HepG2 (cell line): ENCODE measurements around the gene KLHDC4. TPM values are rescaled to one million over a fixed set of nuclear protein-coding genes. Genes with fewer than 3 reads are reported as not detected.

Experiments used
- ATAC-seq: fragments of 200-7000 bp; cut with Tn5 transposase; 3 replicates; pipeline ENCODE4 v1.9.1; 2020; ENCODE audit warnings: mild to moderate bottlenecking, moderate library complexity
- BruUV-seq: library from RNA; stranded (reverse); fragments of 400-500 nt; replicated peaks from 2 replicates; lab custom pipeline; 2021; lab: Mats Ljungman, UMichigan
- CTCF ChIA-PET: fragments of 300-600 bp; formaldehyde crosslinking; extraction: SDS; loops from one replicate; lab custom pipeline; 2021; ENCODE audit warnings: low total read pairs, inconsistent platforms, low intra/inter-chr PET ratio; lab: Yijun Ruan, JAX
- POLR2A ChIA-PET: fragments of 350-600 bp; sonication (Branson Sonifier 250); formaldehyde crosslinking; loops from one replicate; lab custom pipeline; 2020; ENCODE audit warnings: antibody characterized with exemption, inconsistent platforms; lab: Yijun Ruan, JAX
- DNase-seq: peaks from one replicate; pipeline ENCODE4 v3.0.0-alpha.2; 2015; ENCODE audit warnings: low spot score
- FAIRE-seq: peaks from 3 replicates; lab custom pipeline; 2011; peaks lifted over from hg19 to GRCh38; lab: Jason Lieb, UNC
- H2AFZ ChIP-seq: one replicate; pipeline ENCODE4 v1.6.1; 2011; ENCODE audit warnings: low read length, inconsistent platforms
- H3K27ac ChIP-seq: fragments of 300-600 bp; 3 replicates; pipeline ENCODE4 v1.8.0; 2011; ENCODE audit warnings: mixed run types, mild to moderate bottlenecking, mixed read lengths, low read length, inconsistent platforms; ENCODE audit not compliant: insufficient read depth; ENCODE audit errors: extremely low read length
- H3K27me3 ChIP-seq, 2 experiments: fragments of 200-600 bp in 1 of 2; 2 replicates in 1 of 2; 3 replicates in 1 of 2; pipeline versions ENCODE4 v1.6.0 to v1.8.0; 2011; ENCODE audit warnings: low read length in 2 of 2, mild to moderate bottlenecking in 2 of 2, moderate library complexity in 2 of 2, inconsistent platforms in 1 of 2; ENCODE audit not compliant: insufficient read depth in 2 of 2, control insufficient read depth in 1 of 2
- H3K36me3 ChIP-seq, 2 experiments: fragments of 200-600 bp in 1 of 2; replicated peaks in 1 of 2; 2 replicates in 1 of 2; 3 replicates in 1 of 2; pipeline versions ENCODE4 v1.5.1 to v1.8.0; 2011; ENCODE audit warnings: low read length in 2 of 2, inconsistent platforms in 1 of 2; ENCODE audit not compliant: insufficient read depth in 2 of 2, control insufficient read depth in 1 of 2
- H3K4me1 ChIP-seq: 2 replicates; pipeline ENCODE4 v1.5.1; 2012; ENCODE audit warnings: low read length, inconsistent platforms; ENCODE audit not compliant: insufficient read depth
- H3K4me2 ChIP-seq: 2 replicates; pipeline ENCODE4 v1.6.0; 2011; ENCODE audit warnings: low read depth, low read length, inconsistent platforms
- H3K4me3 ChIP-seq, 3 experiments: fragments of 200-600 bp in 1 of 3; sonication (generic), shearing (Covaris generic) in 1 of 3; replicated peaks in 1 of 3; 2 replicates each; pipeline ENCODE4 v1.5.1; 2011 to 2016; ENCODE audit warnings: low read length in 3 of 3, inconsistent platforms in 2 of 3, low read depth in 2 of 3, mild to moderate bottlenecking in 2 of 3, control low read depth in 1 of 3, mixed read lengths in 1 of 3; ENCODE audit not compliant: insufficient read depth in 1 of 3
- H3K79me2 ChIP-seq: one replicate; pipeline ENCODE4 v1.6.1; 2011; ENCODE audit warnings: low read length, inconsistent platforms; ENCODE audit not compliant: insufficient read depth
- H3K9ac ChIP-seq: 2 replicates; pipeline ENCODE4 v1.6.0; 2011; ENCODE audit warnings: mild to moderate bottlenecking, low read depth, low read length, inconsistent platforms; ENCODE audit not compliant: insufficient read depth
- H3K9me3 ChIP-seq: 2 replicates; pipeline ENCODE4 v1.5.1; 2012; ENCODE audit warnings: mild to moderate bottlenecking, low read length
- H4K20me1 ChIP-seq: 2 replicates; pipeline ENCODE4 v1.6.0; 2011; ENCODE audit warnings: inconsistent platforms, mild to moderate bottlenecking, low read length, moderate library complexity; ENCODE audit not compliant: insufficient read depth
- ATF1 ChIP-seq: IDR thresholded peaks from 2 replicates; pipeline ENCODE4 v1.6.1; 2016; ENCODE audit warnings: mild to moderate bottlenecking, control low read depth
- CEBPB ChIP-seq: IDR thresholded peaks from 2 replicates; pipeline ENCODE4 v1.6.1; 2011; ENCODE audit warnings: low read depth, low read length, improper control_type of control experiment, borderline replicate concordance
- CHCHD3 ChIP-seq: sonication (generic); formaldehyde crosslinking; IDR thresholded peaks from 2 replicates; pipeline ENCODE4 v1.8.0; 2022; ENCODE audit warnings: mild to moderate bottlenecking, missing genetic modification reagents, moderate library complexity
- FOXA3 ChIP-seq: IDR thresholded peaks from 2 replicates; pipeline ENCODE4 v1.6.1; 2016; ENCODE audit warnings: missing genetic modification reagents, missing compliant biosample characterization
- IKZF1 ChIP-seq: fragments of 450-650 bp; IDR thresholded peaks from 2 replicates; pipeline ENCODE4 v1.7.1; 2016
- KLF13 ChIP-seq: sonication (generic); formaldehyde crosslinking; IDR thresholded peaks from 2 replicates; pipeline ENCODE4 v1.4.0; 2020; ENCODE audit warnings: mild to moderate bottlenecking, missing genetic modification reagents
- MLLT10 ChIP-seq: sonication (generic); formaldehyde crosslinking; IDR thresholded peaks from 2 replicates; pipeline ENCODE4 v1.4.0; 2020; ENCODE audit warnings: missing genetic modification reagents
- MYC ChIP-seq: sonication (generic); formaldehyde crosslinking; IDR thresholded peaks from 2 replicates; pipeline ENCODE4 v1.9.0; 2021; ENCODE audit warnings: missing genetic modification reagents, borderline replicate concordance
- NFIB ChIP-seq: sonication (generic); formaldehyde crosslinking; IDR thresholded peaks from 2 replicates; pipeline ENCODE4 v1.9.0; 2021; ENCODE audit warnings: missing genetic modification reagents, mild to moderate bottlenecking, borderline replicate concordance
- NPAS2 ChIP-seq: sonication (generic); formaldehyde crosslinking; IDR thresholded peaks from 2 replicates; pipeline ENCODE4 v1.8.0; 2022; ENCODE audit warnings: mild to moderate bottlenecking, missing genetic modification reagents, borderline replicate concordance
- POLR2A ChIP-seq, 2 experiments: IDR thresholded peaks; 2 replicates each; pipeline ENCODE4 v1.6.1; 2011; ENCODE audit warnings: low read depth in 2 of 2, low read length in 2 of 2, mild to moderate bottlenecking in 1 of 2, moderate library complexity in 1 of 2; ENCODE audit not compliant: insufficient read depth in 1 of 2
- RARG ChIP-seq: sonication (generic); formaldehyde crosslinking; IDR thresholded peaks from 2 replicates; pipeline ENCODE4 v1.4.0; 2020; ENCODE audit warnings: low read depth, mild to moderate bottlenecking, missing genetic modification reagents
- ZNF124 ChIP-seq: sonication (generic); formaldehyde crosslinking; IDR thresholded peaks from 2 replicates; pipeline ENCODE4 v1.4.0; 2020; ENCODE audit warnings: missing genetic modification reagents
- ZNF501 ChIP-seq: sonication (generic); formaldehyde crosslinking; IDR thresholded peaks from 2 replicates; pipeline ENCODE4 v1.5.1; 2020; ENCODE audit warnings: mild to moderate bottlenecking, moderate library complexity, missing genetic modification reagents
- ZNF577 ChIP-seq: sonication (generic); formaldehyde crosslinking; IDR thresholded peaks from 2 replicates; pipeline ENCODE4 v1.4.0; 2020; ENCODE audit warnings: mild to moderate bottlenecking, low read depth, missing genetic modification reagents, borderline replicate concordance
- ZNF747 ChIP-seq: sonication (generic); formaldehyde crosslinking; IDR thresholded peaks from 2 replicates; pipeline ENCODE4 v1.8.1; 2023; ENCODE audit warnings: missing genetic modification reagents, mild to moderate bottlenecking, borderline replicate concordance
- ZNF761 ChIP-seq: sonication (generic); formaldehyde crosslinking; conservative IDR thresholded peaks from 2 replicates; pipeline ENCODE4 v1.4.0; 2020; ENCODE audit warnings: mild to moderate bottlenecking, missing genetic modification reagents
- ZNF879 ChIP-seq: sonication (generic); formaldehyde crosslinking; IDR thresholded peaks from 2 replicates; pipeline ENCODE4 v1.8.1; 2023; ENCODE audit warnings: missing genetic modification reagents
- WGBS: methylation state at CpG from one replicate; pipeline ENCODE4 v1.1.6; 2017; ENCODE audit warnings: low lambda C conversion rate; 5-methylcytosine and 5-hydroxymethylcytosine counted together
- in situ Hi-C: cut with HindIII; loops from 2 replicates; pipeline ENCODE4 v1.10.0; 2017; ENCODE audit warnings: low pct_unique_long_range_greater_than_20kb; ENCODE audit not compliant: extremely low pct_ligation_motif_present
- intact Hi-C: fragments of 100-400 bp; cut with micrococcal nuclease; formaldehyde crosslinking; loops from one replicate; pipeline ENCODE4 v1.10.0; 2022; ENCODE audit not compliant: unreplicated experiment
- polyA plus RNA-seq, 8 experiments: library from polyadenylated mRNA; depleted of rRNA in 3 of 8; stranded (reverse) in 7 of 8; unstranded in 1 of 8; fragments of >200 nt; fragmentation: Illumina TruSeq in 4 of 8; extraction: Trizol in 4 of 8; gene quantifications; 2 replicates each; pipeline versions ENCODE4 v1.2.1 to v1.2.3, GENCODE V29; 2011 to 2016; ENCODE audit warnings: low read depth in 4 of 8, missing spikeins in 1 of 8, mixed read lengths in 1 of 8; ENCODE audit not compliant: insufficient read depth in 1 of 8
- total RNA-seq, 5 experiments: library from RNA; depleted of rRNA; stranded (reverse); fragments of >200 nt; fragmentation: Illumina TruSeq; extraction: Trizol; gene quantifications; 2 replicates each; pipeline ENCODE4 v1.2.3, GENCODE V29; 2016; ENCODE audit warnings: low read depth in 1 of 5
- TF ChIP-seq, protein P1 (sequence below): IDR thresholded peaks from 2 replicates; pipeline ENCODE4 v1.6.1; 2016
- TF ChIP-seq, protein P2 (sequence below): sonication (generic); formaldehyde crosslinking; IDR thresholded peaks from 2 replicates; pipeline ENCODE4 v1.4.0; 2020; ENCODE audit warnings: missing genetic modification reagents

The KLHDC4 gene
- total and polyA plus RNA-seq, 2 of the 13 experiments (the other 11 are each of a cell fraction or from before 2014, with no cell fraction given), result 18.7 to 31.8 TPM

DNA sequence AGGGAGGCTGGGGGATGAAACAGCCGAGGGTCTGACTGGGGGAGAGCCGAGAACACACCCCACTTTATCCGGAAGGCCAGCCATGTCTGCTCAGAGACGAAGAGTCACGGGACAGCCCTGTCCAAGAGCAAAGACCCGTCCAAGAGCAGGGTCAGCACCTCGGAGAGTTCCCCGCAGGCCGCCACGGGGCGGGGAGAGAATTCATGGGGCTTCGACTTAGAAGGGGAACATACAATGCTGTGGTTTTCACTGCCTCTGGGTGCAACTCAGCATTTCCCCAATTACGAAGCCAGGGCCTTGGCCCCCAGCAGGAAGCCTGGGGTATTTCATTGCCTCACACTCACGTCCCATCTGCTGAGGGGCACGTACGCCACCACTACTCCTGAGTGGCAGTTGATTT is 104.2 kb downstream of the KLHDC4 start (continued):
- TF ChIP-seq, protein P1, sequence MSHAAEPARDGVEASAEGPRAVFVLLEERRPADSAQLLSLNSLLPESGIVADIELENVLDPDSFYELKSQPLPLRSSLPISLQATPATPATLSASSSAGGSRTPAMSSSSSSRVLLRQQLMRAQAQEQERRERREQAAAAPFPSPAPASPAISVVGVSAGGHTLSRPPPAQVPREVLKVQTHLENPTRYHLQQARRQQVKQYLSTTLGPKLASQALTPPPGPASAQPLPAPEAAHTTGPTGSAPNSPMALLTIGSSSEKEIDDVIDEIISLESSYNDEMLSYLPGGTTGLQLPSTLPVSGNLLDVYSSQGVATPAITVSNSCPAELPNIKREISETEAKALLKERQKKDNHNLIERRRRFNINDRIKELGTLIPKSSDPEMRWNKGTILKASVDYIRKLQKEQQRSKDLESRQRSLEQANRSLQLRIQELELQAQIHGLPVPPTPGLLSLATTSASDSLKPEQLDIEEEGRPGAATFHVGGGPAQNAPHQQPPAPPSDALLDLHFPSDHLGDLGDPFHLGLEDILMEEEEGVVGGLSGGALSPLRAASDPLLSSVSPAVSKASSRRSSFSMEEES (CRISPR knock-in tag), result peak; percentile 77
- no peak for TF ChIP-seq ZNF747

DNA sequence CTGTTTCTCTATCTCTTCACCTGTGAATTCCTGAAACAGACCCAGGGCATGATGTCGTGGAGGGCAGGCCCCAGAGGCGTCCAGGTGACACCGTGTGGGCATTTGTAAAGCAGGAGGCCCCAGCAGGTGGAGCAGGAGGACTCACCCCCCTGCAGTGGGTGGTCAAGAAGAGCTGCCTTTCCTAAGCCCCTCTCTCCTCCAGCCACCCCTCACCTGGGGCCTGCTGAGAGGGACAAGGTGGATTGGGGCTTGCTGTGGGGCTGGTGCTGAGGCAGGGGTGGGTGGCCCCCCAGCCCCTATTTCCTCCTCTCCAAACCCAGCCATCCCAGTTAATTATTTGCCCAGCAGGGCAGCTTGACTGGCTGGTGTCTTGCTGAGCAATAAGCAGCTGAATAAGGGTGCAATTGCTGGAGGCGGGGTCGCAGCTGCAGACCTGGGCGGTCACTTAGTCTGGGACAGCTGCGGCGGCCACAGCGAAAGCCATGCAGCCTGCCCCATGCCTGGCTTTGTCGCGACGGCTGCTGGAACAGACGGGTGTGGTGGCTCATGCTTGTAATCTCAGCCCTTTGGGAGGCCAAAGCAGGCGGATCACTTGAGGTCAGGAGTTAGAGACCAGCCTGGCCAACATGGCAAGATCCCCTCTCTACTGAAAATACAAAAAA is 107.1 kb downstream of the KLHDC4 start:
- Histone ChIP-seq H3K4me1 (no peaks in the 10 kb centered on the region), H3K9ac (no peak overlapping the region), H3K27ac (no peak overlapping the region), H2AFZ (no peak overlapping the region), H3K27me3 (peaks cover 21 to 93% of the 10 kb centered on the region in 2 experiments), H3K36me3 (no peaks in the 10 kb centered on the region), H3K79me2 (no peaks in the 10 kb centered on the region), H3K9me3 (no peaks in the 10 kb centered on the region), H4K20me1 (no peaks in the 10 kb centered on the region; the same call in 1 of the 2 replicates), H3K4me2 (no peak overlapping the region), H3K4me3 (no peak overlapping the region)
- ATAC-seq (no peak), DNase-seq (no peak), FAIRE-seq (no peak)
- ChIA-PET POLR2A (no interaction called here), CTCF (no interaction called here)
- 12% methylated on average over 14 of the region's 14 CpGs for WGBS
- BruUV-seq, result no TSS peak
- in situ Hi-C loops, result no loop called here
- TF ChIP-seq ZNF577 (CRISPR knock-in tag) (no peak), ZNF761 (CRISPR knock-in tag) (no peak), MYC (CRISPR knock-in tag) (no peak), KLF13 (CRISPR knock-in tag) (no peak), IKZF1 (no peak), POLR2A (IDR thresholded peaks at IDR 0.05; ENCODE audit: insufficient read depth in 1 of 2, low read depth in 2 of 2, low read length in 2 of 2) (no peak), ZNF501 (CRISPR knock-in tag) (no peak), ZNF124 (CRISPR knock-in tag) (no peak), FOXA3 (CRISPR knock-in tag) (no peak), NPAS2 (CRISPR knock-in tag) (no peak), ATF1 (CRISPR knock-in tag) (no peak), CEBPB (no peak), MLLT10 (no peak), ZNF879 (no peak), RARG (no peak), CHCHD3 (CRISPR knock-in tag) (no peak), NFIB (CRISPR knock-in tag) (no peak)
- TF ChIP-seq, protein P2, sequence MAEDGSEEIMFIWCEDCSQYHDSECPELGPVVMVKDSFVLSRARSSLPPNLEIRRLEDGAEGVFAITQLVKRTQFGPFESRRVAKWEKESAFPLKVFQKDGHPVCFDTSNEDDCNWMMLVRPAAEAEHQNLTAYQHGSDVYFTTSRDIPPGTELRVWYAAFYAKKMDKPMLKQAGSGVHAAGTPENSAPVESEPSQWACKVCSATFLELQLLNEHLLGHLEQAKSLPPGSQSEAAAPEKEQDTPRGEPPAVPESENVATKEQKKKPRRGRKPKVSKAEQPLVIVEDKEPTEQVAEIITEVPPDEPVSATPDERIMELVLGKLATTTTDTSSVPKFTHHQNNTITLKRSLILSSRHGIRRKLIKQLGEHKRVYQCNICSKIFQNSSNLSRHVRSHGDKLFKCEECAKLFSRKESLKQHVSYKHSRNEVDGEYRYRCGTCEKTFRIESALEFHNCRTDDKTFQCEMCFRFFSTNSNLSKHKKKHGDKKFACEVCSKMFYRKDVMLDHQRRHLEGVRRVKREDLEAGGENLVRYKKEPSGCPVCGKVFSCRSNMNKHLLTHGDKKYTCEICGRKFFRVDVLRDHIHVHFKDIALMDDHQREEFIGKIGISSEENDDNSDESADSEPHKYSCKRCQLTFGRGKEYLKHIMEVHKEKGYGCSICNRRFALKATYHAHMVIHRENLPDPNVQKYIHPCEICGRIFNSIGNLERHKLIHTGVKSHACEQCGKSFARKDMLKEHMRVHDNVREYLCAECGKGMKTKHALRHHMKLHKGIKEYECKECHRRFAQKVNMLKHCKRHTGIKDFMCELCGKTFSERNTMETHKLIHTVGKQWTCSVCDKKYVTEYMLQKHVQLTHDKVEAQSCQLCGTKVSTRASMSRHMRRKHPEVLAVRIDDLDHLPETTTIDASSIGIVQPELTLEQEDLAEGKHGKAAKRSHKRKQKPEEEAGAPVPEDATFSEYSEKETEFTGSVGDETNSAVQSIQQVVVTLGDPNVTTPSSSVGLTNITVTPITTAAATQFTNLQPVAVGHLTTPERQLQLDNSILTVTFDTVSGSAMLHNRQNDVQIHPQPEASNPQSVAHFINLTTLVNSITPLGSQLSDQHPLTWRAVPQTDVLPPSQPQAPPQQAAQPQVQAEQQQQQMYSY, result no peak
- intact Hi-C loops, result no loop called here
